ENCODE measurements around the gene PDZD4.

GRCh38 chrX:153869473-153870287 lies 39.3 kb upstream of the PDZD4 start:
- no peak for TF ChIP-seq CTCF (conservative IDR thresholded peaks at IDR 0.05; ENCODE audit: low read depth, low read length)
- no peak for TF ChIP-seq RCOR1 (IDR thresholded peaks at IDR 0.05; ENCODE audit: insufficient replicate concordance, low read length)
- TF ChIP-seq SMC3 (IDR thresholded peaks at IDR 0.05; ENCODE audit: low read depth, low read length), result no peak
- no peak for TF ChIP-seq CEBPB (IDR thresholded peaks at IDR 0.05; ENCODE audit: low read depth, low read length)
- TF ChIP-seq RAD21 (IDR thresholded peaks at IDR 0.05; ENCODE audit: low read length), result no peak

All from IMR-90 (cell line).